Esophagus muscularis mucosa (tissue), 4 donors: ENCODE results near the gene FLNA. TPM values are rescaled to one million over a fixed set of nuclear protein-coding genes. Genes with fewer than 3 reads are reported as not detected.

Source experiments
- DNase-seq: peaks from one replicate; pipeline ENCODE4 v3.0.0-alpha.2; 2017; ENCODE audit errors: extremely low spot score
- H3K27ac ChIP-seq, 4 donors: fragments of 200-600 bp; sonication (generic); replicated peaks in 1 of 4; 1 replicate in 3 of 4; 2 replicates in 1 of 4; pipeline ENCODE4 v1.5.1; 2016 to 2019; ENCODE audit warnings: mild to moderate bottlenecking in 1 of 4
- H3K27me3 ChIP-seq, 4 donors: fragments of 200-600 bp; sonication (generic); one replicate each; pipeline versions ENCODE4 v1.5.1 to v1.6.0; 2016 to 2019
- H3K36me3 ChIP-seq, 4 donors: fragments of 200-600 bp; sonication (generic); one replicate each; pipeline ENCODE4 v1.5.1; 2016 to 2019
- H3K4me1 ChIP-seq, 4 donors: fragments of 200-600 bp; sonication (generic); one replicate each; pipeline ENCODE4 v1.5.1; 2016 to 2019
- H3K4me3 ChIP-seq, 4 donors: fragments of 200-600 bp; sonication (generic); 1 replicate in 2 of 4; 2 replicates in 2 of 4; pipeline ENCODE4 v1.5.1; 2016 to 2019; ENCODE audit warnings: mild to moderate bottlenecking in 4 of 4, moderate library complexity in 1 of 4
- H3K9me3 ChIP-seq, 4 donors: fragments of 200-600 bp; sonication (generic); 1 replicate in 3 of 4; 2 replicates in 1 of 4; pipeline ENCODE4 v1.5.1; 2016 to 2019
- CTCF ChIP-seq, 3 experiments: fragments of 200-600 bp in 2 of 3; fragments of 450-650 bp in 1 of 3; sonication (generic) in 2 of 3; IDR thresholded peaks; one replicate each; pipeline ENCODE4 v1.5.1; 2017 to 2019; ENCODE audit warnings: antibody characterized with exemption in 3 of 3, mild to moderate bottlenecking in 2 of 3, moderate library complexity in 1 of 3
- EP300 ChIP-seq: sonication (generic); formaldehyde crosslinking; IDR thresholded peaks from one replicate; pipeline ENCODE4 v1.6.1; 2017; ENCODE audit warnings: antibody characterized with exemption
- POLR2A ChIP-seq: fragments of 450-650 bp; IDR thresholded peaks from one replicate; pipeline ENCODE4 v1.6.1; 2017; ENCODE audit warnings: antibody characterized with exemption, moderate library complexity, mild to moderate bottlenecking, low read depth
- POLR2AphosphoS5 ChIP-seq, 2 donors: sonication (generic); formaldehyde crosslinking; IDR thresholded peaks; one replicate each; pipeline ENCODE4 v1.6.1; 2017; ENCODE audit warnings: antibody characterized with exemption in 2 of 2
- WGBS: methylation state at CpG from one replicate; pipeline ENCODE4 v1.1.5; 2018; 5-methylcytosine and 5-hydroxymethylcytosine counted together
- intact Hi-C: fragments of 100-400 bp; cut with DNase I; formaldehyde crosslinking; loops from one replicate; pipeline ENCODE4 v1.15.1; 2023
- total RNA-seq, 4 donors: library from RNA; depleted of rRNA; stranded (reverse); fragments of >200 nt; gene quantifications; one replicate each; pipeline versions ENCODE4 v1.1.0 to v1.2.1, GENCODE V29; 2016

The FLNA gene
- total RNA-seq, 4 donors from 2014 or later, result 8,941 to 16,544 (median 12,362) TPM

GRCh38 chrX:154328646-154329045 is 45.8 kb downstream of the FLNA start:
- no peaks in the 10 kb centered on the region for H3K27me3 ChIP-seq
- no peak overlapping the region for H3K4me3 ChIP-seq
- no peak for TF ChIP-seq POLR2A
- TF ChIP-seq POLR2AphosphoS5 (IDR thresholded peaks at IDR 0.05), result no peak
- TF ChIP-seq CTCF (IDR thresholded peaks at IDR 0.05), result no peak
- no peak for TF ChIP-seq EP300
- no peak for DNase-seq
- peaks cover 0 to 11% (median 3%) of the 10 kb centered on the region in 4 donors for H3K4me1 ChIP-seq
- WGBS, result 88% methylated on average over 5 of the region's 5 CpGs
- no peak overlapping the region for H3K27ac ChIP-seq
- intact Hi-C loops, result no loop called here
- H3K36me3 ChIP-seq, result no peaks in the 10 kb centered on the region
- H3K9me3 ChIP-seq, result no peaks in the 10 kb centered on the region

GRCh38 chrX:154327038-154327820 is 47.2 kb downstream of the FLNA start:
- Histone ChIP-seq H3K27me3 (no peaks in the 10 kb centered on the region), H3K36me3 (no peaks in the 10 kb centered on the region), H3K27ac (no peak overlapping the region), H3K4me3 (no peak overlapping the region), H3K9me3 (no peaks in the 10 kb centered on the region), H3K4me1 (peaks cover 0 to 11% (median 3%) of the 10 kb centered on the region in 4 donors)
- TF ChIP-seq POLR2A, result no peak
- no peak for TF ChIP-seq POLR2AphosphoS5 (IDR thresholded peaks at IDR 0.05)
- TF ChIP-seq CTCF (IDR thresholded peaks at IDR 0.05), result no peak
- TF ChIP-seq EP300, result no peak
- intact Hi-C loops, result no loop called here
- WGBS, result 62% methylated on average over 11 of the region's 11 CpGs
- DNase-seq, result no peak

GRCh38 chrX:154325541-154325940 is 48.9 kb downstream of the FLNA start:
- Histone ChIP-seq H3K4me3 (no peak overlapping the region), H3K4me1 (peaks cover 0 to 11% (median 3%) of the 10 kb centered on the region in 4 donors), H3K27me3 (no peaks in the 10 kb centered on the region), H3K27ac (no peak overlapping the region), H3K36me3 (no peaks in the 10 kb centered on the region), H3K9me3 (no peaks in the 10 kb centered on the region)
- no peak for TF ChIP-seq POLR2A
- TF ChIP-seq CTCF (IDR thresholded peaks at IDR 0.05), result no peak
- no peak for TF ChIP-seq POLR2AphosphoS5 (IDR thresholded peaks at IDR 0.05)
- TF ChIP-seq EP300, result no peak
- intact Hi-C loops, result no loop called here
- WGBS, result 72% methylated on average over 8 of the region's 8 CpGs
- no peak for DNase-seq

GRCh38 chrX:154323537-154323936 is 50.9 kb downstream of the FLNA start:
- H3K9me3 ChIP-seq, result no peaks in the 10 kb centered on the region
- no peaks in the 10 kb centered on the region for H3K36me3 ChIP-seq
- 73% methylated on average over 6 of the region's 7 CpGs for WGBS
- peaks cover 0 to 11% (median 3%) of the 10 kb centered on the region in 4 donors for H3K4me1 ChIP-seq
- DNase-seq, result no peak
- H3K27ac ChIP-seq, result no peak overlapping the region
- intact Hi-C loops, result no loop called here
- TF ChIP-seq CTCF (IDR thresholded peaks at IDR 0.05) (no peak), EP300 (no peak)
- H3K27me3 ChIP-seq, result no peaks in the 10 kb centered on the region
- H3K4me3 ChIP-seq, result no peak overlapping the region

GRCh38 chrX:154322890-154323289 is 51.5 kb downstream of the FLNA start:
- intact Hi-C loops, result no loop called here
- no peak for DNase-seq

More at GRCh38 chrX:154322890-154323289, 51.5 kb downstream of the FLNA start:
- no peaks in the 10 kb centered on the region for H3K27me3 ChIP-seq
- H3K4me3 ChIP-seq, result no peak overlapping the region
- peaks cover 0 to 11% (median 3%) of the 10 kb centered on the region in 4 donors for H3K4me1 ChIP-seq
- TF ChIP-seq POLR2AphosphoS5 (IDR thresholded peaks at IDR 0.05), result no peak
- TF ChIP-seq CTCF (IDR thresholded peaks at IDR 0.05), result no peak
- TF ChIP-seq EP300, result no peak
- no peak for TF ChIP-seq POLR2A
- no peak overlapping the region for H3K27ac ChIP-seq
- H3K9me3 ChIP-seq, result no peaks in the 10 kb centered on the region
- no peaks in the 10 kb centered on the region for H3K36me3 ChIP-seq
- WGBS, result 82% methylated on average over 10 of the region's 10 CpGs
